ENCODE data around the gene TBKBP1.

TBKBP1 gene

GRCh38 chr17:47697906-47698711 lies 4.1 kb downstream of the TBKBP1 start:
- no peak for DNase-seq (ENCODE audit: low read depth)

DNA sequence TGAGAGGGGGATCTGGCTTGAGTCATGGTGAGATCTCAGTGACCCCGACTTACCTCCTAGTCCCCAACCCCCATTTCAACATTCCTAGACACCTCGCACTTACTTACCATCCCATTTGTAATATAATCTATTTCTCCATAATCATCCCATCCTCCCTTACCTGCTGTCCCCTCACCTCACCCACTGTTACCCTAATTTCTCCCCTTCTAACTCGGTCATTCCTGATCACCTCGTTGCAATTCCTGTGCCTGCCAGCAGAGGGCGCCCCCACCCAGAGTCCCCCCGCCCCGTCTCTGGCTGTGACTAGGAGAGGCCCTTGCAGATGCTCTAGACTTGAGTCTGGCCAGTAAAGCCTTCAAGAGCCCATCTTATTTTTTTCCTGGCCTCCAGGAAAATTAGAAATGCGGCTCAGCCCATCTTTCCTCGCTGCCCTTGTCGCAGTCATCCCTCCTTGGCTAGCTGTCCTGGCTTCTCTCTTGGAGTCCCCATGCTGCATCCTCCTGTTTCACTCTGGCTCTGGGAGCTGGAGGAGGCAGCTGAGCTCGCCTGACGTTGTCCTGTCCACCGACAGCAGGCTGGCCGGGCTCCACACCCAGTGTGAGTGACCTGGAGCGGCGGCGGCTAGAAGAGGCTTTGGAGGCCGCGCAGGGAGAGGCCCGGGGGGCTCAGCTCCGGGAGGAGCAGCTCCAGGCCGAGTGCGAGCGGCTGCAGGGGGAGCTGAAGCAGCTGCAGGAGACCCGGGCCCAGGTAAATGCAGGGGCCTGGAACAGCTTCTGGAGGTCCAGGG lies 5.0 kb downstream of the TBKBP1 start:
- DNase-seq (ENCODE audit: low read depth): peak; percentile 36

DNA sequence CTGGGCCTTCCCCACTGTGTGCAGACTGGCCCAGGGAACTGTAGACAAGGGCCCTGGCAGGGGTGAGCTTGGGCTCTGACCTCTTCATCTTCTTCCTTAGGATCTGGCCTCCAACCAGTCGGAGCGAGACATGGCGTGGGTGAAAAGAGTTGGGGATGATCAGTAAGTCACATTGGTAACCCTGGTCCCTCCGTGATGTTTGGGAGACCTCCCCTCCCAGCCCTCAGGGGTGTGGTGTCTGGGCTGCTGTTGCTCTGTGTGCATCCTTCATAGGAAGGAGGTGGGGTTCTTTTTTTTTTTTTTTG lies 5.5 kb downstream of the TBKBP1 start:
- DNase-seq (ENCODE audit: low read depth): no peak

- no peak for DNase-seq (ENCODE audit: low read depth)
Measured at GRCh38 chr17:47700471-47701449, 6.8 kb downstream of the TBKBP1 start.

GRCh38 chr17:47701608-47702007 lies 7.6 kb downstream of the TBKBP1 start:
- DNase-seq (ENCODE audit: low read depth): no peak

- DNase-seq (ENCODE audit: low read depth): no peak
Measured at GRCh38 chr17:47702391-47702995, 8.5 kb downstream of the TBKBP1 start.

DNA sequence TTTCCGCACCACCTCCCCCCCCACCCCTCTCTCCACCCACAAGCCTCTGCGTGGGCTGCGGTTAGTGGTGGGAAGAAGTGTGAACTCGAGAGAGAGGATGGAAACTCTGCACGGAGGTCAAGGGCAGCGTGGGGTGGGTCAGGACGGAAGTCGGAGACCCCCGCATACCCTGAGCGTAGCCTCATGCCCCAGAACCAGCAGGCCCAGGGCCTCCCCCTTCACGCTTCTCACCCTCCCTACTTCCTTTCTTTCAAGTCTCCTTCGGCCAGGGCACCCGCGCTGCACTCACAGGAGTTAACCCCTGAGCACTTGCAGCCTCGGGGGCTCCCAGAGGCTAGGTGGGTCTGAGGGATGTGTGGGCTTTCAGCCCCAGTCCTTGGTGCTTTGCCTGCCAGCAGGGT lies 9.2 kb downstream of the TBKBP1 start:
- DNase-seq (ENCODE audit: low read depth): no peak

DNA sequence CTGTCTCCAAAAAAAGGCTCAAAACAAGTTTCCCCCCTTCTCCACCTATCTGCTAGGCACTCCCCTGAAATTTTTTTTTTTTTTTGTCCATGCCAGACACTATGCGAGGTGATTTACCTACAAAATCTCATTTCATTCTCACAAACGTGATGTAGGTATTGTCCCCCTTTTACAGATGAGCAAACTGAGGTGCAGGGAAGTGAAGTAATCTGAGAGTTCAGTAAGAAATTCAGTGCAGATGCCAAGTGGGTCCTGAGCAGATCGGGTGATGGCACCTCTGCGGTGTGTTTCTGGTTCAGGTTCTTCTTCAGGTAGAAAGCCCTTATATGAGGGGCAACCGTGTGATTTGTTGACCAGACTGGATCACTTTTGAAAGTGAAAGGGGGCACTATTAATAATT lies 9.7 kb downstream of the TBKBP1 start:
- DNase-seq (ENCODE audit: low read depth): no peak

DNA sequence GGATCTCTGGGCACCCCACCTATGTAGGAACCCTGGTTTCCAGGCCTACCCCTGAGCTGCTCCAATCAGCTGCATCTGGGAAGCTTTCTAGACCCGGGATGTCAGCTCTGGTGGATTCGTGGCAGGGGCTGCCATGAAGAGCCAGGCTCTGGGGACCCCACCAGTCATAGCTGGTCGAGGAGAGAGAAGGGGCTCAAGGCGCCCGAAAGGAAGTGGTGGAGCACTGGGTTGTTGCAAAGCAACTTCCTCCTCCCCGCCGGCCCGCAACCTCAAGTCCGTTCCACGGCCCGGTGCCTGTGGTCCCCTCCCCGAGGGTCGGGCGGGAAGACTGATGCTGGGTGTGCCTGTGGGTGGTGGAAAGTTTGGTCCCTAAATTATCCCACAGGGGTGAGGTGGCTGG lies 10.2 kb downstream of the TBKBP1 start:
- no peak for DNase-seq (ENCODE audit: low read depth)

- DNase-seq (ENCODE audit: low read depth): no peak
Measured at GRCh38 chr17:47704736-47705135, 10.8 kb downstream of the TBKBP1 start.

- no peak for DNase-seq (ENCODE audit: low read depth)
Measured at GRCh38 chr17:47705536-47706530, 11.9 kb downstream of the TBKBP1 start.

DNA sequence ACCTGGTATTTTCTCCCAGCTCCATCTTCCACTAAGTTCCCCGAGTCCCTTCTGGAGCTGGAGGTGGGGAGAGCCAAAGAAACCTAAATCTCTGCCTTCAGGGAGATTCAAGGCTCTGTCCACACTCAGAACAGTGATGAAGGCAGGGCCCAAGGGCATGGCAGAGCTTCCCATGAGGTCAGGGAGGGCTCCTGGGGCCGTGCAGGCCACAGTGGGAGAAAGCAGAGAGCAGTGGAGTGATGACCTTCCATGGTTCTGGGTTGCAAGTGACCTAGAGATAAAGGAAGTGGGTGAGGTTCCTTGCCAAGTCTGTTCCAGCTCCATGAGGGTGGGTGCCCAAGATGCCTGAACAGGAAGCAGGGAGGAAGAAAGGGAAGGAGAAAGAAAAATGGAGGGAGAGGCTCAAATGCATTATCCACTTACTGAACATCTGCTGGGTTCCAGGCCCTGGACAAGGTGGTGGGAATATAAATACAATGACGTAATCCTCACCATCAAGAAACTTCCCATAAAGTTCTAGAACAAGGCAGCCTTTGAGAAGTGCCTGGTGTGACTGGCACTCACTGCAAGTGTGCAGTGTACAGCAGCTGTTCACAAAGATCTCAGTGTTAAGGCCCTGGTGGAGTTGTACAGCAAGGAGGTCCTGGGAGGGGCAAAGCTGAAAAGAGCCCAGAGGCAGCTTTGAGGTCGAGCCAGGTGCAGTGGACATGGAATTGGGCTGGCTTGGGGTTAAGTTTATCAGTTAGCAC lies 13.3 kb downstream of the TBKBP1 start:
- no peak for DNase-seq (ENCODE audit: low read depth)

GRCh38 chr17:47707884-47708283 lies 13.9 kb downstream of the TBKBP1 start:
- no peak for DNase-seq (ENCODE audit: low read depth)

DNA sequence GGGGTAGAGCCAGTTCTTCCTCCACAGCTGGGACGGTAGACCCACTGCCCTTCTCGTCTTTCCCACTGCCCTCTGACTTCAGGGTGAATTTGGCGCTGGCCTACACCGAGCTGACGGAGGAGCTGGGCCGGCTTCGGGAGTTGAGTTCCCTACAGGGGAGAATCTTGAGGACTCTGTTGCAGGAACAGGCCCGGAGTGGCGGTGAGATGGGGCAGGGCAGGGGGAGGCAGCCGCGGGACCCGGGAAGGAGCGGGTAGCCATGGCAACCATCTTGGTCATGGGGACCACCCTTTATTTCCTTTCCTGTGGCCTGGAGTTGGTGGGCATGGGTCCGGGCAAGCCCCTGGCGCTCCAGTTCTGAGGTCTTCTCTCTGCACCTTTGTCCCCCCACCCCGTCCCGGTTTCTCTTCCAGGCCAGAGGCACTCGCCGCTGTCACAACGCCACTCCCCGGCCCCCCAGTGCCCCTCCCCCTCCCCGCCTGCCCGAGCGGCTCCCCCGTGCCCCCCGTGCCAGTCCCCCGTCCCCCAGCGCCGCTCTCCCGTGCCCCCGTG lies 14.4 kb downstream of the TBKBP1 start:
- DNase-seq (ENCODE audit: low read depth): no peak

- DNase-seq (ENCODE audit: low read depth): peak; percentile 47
Measured at GRCh38 chr17:47708864-47709541, 15.0 kb downstream of the TBKBP1 start.

GRCh38 chr17:47709594-47709993 lies 15.6 kb downstream of the TBKBP1 start:
- DNase-seq (ENCODE audit: low read depth): no peak

GRCh38 chr17:47711366-47712099 lies 17.6 kb downstream of the TBKBP1 start:
- no peak for DNase-seq (ENCODE audit: low read depth)

GRCh38 chr17:47712330-47713023 lies 18.5 kb downstream of the TBKBP1 start:
- no peak for DNase-seq (ENCODE audit: low read depth)

Data from amniotic epithelial cell (primary cell).